HG02623 (cell line): Measurements from ENCODE around the gene GRIN1.
A peak's percentile ranks its signal among the peaks of the same experiment; 100 is the strongest.
"Not testable (repeated sequence)": the region's sequence is repeated elsewhere in the genome, so short reads cannot be mapped to it uniquely, and the experiment has no call there.

Experiments
- ATAC-seq: cut with Tn5 transposase; IDR thresholded peaks from one replicate; pipeline ENCODE4 v1.9.1; 2021; ENCODE audit warnings: moderate library complexity; ENCODE audit not compliant: unreplicated experiment

The GRIN1 gene

DNA sequence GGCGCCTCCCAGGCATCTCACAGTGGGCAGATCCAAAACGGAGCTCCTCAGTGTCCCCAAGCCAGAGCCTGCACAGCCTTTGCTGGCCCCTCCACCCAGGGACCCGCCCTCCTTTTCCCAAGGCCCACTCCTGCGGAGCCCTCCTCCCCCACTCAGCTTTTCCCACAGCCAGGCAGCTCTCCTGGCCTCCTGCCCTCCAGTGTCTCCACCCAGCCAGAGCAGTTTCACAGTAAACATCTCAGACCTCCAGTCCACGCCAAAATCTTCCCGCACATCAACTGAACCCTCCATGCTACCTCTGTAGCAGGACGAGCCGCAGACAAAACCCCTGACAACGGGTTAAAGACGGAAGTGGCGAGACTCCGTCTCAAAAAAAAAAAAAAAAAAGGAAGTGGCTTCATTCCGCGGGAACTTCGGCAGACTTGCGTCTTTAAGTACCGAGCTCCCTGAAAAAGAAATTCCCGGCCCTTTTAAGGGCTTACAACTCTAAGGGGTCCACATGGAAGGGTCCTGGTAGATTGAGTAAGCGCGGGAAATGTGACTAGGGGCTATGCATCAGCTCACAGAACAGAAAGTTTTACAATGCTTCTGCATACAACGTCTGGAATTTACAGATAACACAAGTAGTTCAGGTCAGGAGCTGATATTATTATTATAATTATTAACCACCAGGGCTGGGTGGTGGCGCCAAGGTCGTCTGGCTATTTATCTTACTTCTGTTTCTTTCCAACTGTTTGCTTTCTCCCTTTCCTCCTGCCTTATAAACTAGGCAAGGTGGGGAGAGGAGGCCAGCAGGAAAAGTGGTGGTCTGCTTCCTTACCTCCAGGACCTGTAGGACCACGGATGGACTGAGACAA lies 11.4 kb upstream of the GRIN1 start:
- no peak for ATAC-seq

GRCh38 chr9:137128158-137128861 lies 10.6 kb upstream of the GRIN1 start:
- ATAC-seq: no peak

DNA sequence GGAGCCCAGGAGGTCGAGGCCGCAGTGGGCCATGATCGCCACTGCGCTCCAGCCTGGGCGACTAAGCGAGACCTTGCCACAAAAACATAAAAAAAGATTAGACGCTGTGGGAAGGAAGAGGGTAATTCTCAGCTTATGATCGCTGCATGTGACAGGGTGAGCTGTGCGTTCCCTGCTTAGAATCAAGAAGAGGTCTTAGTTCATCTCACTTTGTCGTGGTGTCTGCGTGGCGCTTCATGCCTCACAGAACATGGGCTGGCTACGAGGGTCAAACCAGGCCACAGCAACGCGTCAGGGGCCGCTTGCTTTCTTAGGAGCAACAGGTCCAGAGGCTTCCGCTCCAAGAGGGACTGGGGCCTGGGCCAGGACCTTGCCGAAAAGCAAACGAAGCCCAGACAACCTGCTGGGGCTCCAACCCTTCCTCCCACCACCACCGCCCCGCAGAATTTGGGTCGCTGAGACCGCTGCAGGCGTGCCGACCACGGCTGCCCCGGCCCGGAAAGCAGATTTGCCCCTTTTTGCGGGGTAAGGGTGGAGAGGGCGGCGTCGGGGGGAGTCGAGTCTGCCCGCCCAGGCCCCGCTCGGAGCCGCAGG lies 10.0 kb upstream of the GRIN1 start:
- ATAC-seq: no peak

DNA sequence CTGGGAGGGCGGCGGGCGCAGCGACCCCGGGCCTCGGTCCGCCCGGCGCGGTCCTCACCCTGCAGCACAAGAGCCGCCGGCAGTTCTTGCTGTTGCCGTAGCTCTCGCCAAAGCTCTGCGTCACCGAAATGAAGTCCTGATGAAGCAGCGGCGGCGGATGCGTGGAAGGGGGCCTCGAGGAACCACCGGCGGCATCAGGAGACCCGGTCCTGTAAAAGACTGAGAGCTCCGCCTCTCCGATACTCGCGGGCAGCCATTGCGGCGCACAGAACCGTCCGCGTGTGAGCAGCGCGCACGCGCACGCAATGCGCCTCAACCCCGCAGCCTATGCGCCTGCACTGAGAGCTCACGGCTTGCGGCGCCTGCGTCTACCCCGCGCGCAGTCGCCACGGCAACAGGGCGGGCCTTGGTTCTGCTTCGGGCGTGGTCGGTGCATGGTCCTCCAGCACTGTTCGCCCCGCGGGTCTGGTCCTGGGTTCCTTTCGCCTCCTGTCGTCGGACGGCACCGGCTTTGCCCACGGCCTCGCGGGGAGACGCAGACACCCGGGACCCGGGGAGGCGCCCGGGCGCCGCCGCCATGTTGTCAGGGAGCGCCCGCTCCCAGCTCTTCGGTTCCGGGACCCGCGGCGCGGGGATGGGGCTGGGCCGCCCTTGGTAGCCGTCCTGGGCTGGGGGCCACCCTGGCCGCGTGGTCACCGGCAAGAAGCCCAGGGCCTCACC lies 9.3 kb upstream of the GRIN1 start:
- peak; percentile 90 for ATAC-seq

GRCh38 chr9:137130176-137130755 lies 8.7 kb upstream of the GRIN1 start:
- ATAC-seq: no peak

DNA sequence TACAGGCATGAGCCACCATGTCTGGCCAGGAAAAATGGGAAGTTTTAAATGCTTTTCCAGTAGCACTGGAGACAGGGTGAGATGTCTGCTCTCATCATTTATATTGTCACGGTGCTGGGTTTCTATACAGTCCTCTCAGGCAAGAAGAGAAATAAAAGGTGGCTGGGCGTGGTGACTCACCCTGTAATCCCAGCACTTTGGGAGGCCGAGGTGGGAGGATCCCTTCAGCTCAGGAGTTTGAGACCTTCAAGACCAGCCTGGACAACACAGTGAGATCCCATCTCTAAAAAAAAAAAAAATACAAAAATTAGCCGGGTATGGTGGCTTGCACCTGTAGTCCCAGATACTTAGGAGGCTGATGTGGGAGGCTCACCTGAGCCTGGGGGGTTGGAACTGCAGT lies 4.8 kb upstream of the GRIN1 start:
- no peak for ATAC-seq

DNA sequence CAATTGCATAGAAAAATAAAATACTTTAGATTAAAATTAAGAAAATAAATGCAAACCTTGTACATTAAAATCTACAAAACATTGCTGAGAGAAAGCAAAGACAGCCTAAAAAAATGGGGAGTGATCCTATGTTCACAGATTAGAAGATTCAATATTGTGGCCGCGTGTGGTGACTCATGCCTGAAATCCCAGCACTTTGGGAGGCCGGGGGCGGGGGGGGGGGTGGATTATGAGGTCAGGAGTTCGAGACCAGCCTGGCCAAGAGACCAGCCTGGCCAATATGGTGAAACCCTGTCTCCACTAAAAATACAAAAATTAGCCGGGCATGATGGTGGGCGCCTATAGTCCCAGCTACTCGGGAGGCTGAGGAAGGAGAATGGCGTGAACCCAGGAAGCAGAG lies 3.8 kb upstream of the GRIN1 start:
- ATAC-seq: not testable (repeated sequence)

GRCh38 chr9:137136261-137136880 lies 2.6 kb upstream of the GRIN1 start:
- ATAC-seq: no peak

- no peak for ATAC-seq
These were observed 1.9 kb upstream of the GRIN1 start for GRCh38 chr9:137136881-137137607.

DNA sequence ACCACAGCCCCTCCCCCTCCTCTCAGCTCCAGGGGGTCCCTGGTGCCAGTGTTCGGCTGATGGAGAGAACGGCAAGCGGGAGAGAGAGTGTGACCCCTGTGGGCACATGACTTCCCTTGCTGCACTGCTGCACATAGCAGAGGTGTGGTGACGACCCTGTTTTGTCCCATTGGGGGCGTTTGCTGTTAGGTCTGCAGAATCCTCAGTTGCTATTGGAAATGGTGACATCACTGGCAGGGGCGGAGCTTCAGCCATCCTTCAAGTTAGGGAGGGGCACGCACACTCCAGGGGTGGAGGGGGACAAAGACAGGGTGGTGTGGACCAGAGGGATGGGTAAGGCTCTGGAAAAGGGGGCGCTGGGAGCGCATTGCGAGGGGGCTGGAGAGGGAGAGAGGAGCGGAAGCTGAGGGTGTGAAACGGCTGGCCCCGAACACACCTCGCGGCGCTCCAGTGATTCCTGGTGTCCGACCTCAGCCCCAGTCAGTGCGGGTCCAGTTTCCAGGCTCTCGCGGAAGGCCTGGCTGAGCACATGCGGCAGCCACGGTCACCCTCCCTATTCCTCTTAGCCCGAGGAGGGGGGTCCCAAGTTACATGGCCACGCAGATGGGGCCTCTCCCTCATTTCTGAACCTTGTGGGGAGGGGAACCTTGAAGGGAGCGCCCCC lies 764 bp upstream of the GRIN1 start:
- no peak for ATAC-seq

GRCh38 chr9:137139468-137140150 lies 655 bp downstream of the GRIN1 start:
- ATAC-seq: no peak

- no peak for ATAC-seq
These were observed 1.4 kb downstream of the GRIN1 start for GRCh38 chr9:137140151-137141012.

DNA sequence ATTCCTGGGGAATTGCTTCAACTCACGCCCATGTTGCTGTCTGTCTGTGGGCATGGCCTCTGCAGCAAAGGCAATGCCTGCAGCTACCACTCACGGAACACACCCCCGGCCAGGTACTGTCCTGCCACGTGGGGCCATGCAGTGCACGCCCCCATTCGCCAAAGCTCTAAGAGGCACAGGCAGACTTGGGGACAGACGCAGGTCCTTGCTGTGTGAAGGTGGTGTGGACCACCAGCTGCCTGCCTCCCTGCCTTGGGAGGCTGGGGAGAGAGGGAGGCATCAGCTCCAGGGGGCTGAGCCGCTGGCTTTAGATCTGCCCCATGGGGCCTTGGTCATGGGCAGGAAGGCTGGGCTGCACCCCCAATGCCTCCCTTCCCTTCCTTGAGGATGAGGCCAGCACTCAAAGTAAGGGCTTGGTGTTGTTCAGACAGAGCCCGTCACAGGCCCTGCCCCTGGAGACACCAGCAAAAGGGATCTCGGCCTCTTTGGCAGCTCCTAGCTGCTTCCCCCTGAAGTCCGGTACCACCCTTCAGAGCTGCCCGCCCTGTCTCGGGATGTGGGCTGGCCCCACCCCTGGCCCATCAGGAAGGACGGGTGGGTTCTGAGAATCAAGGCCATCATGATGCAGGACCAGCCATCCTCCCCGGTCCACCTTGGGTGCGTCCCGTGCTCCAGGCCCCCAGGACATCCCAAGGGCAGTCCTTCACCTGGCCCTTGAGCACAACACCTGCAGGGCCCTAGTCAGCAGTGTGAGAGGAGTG lies 2.3 kb downstream of the GRIN1 start:
- ATAC-seq: no peak

DNA sequence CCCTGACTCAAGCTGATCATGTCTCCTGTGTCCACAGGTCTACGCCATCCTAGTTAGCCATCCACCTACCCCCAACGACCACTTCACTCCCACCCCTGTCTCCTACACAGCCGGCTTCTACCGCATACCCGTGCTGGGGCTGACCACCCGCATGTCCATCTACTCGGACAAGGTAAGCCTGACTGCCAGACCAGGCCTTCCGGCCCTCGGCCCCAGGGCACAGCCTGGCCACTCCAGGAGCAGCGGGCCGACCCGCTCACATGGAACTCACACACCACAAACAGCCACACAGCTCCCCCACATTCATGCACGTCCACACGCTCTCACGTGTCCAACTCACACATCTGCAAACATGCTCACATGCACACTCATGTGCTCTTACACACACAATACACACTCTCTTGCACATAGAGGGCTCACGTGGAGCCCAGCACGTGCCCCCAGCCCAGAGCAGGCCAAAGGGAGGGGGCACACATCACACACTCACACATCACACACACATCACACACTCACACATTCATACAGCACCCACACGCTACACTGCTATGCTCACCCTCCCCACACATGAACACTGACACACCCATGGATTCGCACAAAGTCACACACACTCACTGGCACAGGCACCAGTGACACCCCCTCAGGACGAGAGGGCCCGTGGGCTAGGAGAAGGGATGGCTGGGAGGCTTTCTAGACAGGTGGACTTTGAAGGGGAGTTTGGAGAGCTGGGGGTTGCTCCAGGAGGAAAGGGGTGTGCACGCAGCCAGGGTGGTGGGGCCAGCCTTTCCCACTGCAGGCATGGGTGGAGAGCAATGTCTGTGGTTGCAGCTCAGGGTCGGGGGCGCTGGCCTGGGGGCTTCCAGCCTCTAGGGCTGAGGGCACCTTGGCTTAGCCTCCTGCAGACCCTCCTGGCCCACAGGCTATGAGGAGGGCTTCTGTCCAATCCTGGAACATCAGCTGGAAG lies 3.3 kb downstream of the GRIN1 start:
- no peak for ATAC-seq

- ATAC-seq: no peak
These were observed 4.5 kb downstream of the GRIN1 start for GRCh38 chr9:137143459-137143858.
